NCI-H2227 (cell line): ENCODE results near the gene LST1.

Experiments
- DNase-seq: peaks from one replicate; lab custom pipeline; 2025; ENCODE audit not compliant: unreplicated experiment; lab: John Stamatoyannopoulos, UW

The LST1 gene

DNA sequence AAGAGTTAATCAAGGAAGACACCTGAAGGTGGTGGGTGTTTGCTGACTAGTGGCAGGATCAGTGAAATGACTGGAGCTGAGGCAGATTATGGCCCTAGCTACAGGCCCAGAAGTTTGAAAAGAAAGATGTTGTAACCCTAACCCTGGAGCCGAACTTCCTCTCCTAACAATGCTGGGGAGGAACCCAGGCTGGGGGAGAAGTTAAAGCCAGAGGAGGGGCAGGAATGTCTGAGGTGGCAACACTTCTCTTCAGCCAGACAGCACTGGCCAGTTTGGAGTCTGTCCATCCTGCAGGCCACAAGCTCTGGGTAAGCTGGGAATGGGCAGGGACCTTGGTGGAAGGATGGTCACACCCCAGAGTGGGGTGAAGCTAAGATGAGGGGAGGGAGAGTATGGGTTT is at the start of gene LST1:
TSS of gene LST1 (plus strand) at position 270 of the 400 bp plus-strand sequence. CDS start 1,023 bp downstream, outside the sequence.
- no peak for DNase-seq

DNA sequence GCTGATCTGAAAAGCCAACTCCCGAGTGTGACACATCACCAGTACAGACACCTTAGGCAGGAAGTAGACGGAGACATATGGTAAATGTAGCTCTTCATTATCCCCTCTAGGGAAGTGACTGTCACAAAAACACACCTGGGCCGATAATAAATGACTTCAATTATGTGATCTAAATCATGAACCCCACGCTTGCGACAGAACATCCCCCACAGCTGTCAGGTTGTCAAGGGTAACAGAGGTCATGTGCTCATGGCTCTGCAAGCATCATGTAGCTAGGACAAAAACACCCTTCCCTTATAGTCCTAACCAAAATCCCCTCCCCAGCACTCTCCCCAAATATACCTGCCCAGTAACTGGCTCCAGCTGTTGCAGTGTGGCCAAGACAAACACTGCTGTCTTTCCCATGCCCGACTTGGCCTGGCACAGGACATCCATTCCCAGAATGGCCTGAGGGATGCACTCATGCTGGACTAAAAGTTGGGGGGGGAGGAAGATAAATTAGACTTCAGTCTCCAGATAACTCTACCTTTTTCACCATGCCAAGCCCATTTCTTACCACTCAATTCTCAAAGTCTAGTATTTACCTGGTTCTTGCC is 47.2 kb upstream of the LST1 start:
- DNase-seq = no peak

DNA sequence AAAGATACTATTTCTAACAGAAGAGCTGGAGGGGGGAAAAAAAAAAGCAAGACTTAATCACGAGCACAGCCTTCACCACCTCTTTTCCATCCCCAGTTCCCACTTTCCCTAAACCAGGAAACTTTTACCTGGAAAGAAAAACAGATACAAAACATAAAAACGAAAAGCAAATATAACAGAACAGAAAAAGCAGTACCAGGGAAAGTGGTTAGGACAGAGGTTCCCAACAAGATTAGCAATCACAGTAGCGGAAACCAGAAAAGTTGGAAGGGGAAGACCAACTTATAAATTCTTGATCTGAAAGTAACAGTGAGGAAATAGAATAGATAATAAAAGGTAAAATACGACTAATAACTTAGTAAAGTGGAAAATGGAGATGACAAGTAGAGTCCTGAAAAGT is 45.4 kb upstream of the LST1 start:
- no peak for DNase-seq

DNA sequence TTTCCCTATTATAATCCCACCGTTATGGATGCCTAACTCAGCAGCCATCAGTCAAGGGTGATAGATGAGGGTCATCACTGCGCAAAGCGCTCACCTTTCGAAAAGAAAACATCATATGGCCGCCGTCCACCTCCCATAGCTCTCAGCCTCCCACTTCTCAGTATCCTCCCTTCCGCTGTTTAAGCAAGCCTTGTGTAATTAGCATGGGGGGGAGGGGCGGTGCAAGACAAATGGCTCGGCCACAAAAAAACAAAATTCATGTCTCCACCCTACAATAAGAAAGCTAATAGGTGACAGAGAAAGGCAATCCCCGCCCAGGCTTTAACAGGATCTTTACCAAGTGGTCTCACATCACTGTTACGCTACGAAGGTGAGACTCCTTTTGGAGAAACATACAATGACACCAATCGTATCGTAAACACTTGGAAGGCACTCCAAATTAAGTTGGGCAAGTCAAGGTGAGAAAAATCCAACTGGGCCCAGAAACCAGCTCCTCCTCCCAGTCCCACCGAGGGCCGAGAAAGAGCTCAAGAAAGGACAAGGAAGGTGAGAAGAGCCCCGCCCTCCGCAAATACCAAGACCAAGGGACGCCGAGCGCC is 44.9 kb upstream of the LST1 start:
- peak; percentile 76 for DNase-seq

DNA sequence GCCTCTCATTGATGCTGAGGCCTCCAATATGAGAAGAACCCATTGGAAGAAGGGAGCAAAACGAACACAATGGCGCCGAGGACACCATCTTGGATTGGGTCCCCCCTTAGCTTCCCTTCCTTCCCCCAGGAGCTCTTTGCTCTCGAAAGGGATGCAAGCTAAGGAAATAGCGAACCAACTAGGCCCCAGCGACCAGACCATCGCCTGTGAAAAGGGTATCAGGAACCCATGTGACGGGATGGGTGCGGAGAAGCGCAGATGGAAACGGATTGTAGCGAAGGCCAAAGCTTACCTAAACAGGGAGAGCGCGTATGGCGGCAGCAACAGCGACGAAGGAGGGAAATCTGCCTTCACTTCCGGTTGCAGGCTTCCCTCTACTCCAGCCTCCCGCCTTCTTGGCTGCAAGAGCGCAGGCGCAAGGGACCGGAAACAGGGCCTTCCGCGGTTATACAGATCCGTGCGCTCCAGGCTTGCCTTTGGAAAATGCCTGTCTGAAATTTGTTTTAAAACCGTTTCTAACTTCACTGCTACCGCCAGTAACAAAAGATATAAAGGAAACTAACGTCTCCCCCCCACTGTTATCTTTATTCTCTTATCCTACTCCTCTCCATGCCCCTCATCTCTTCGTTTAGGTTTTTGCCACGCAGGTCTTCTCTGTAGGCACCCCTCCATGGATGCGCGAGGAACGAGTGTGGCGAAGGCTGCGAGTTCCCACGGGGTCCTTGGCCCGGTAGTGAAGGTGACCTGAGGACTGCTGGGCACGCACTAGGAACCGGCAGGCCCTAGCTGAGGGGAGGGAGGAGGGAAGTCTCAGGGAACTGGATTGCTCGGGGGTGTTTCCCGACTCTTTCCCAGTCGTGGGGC is 44.2 kb upstream of the LST1 start, which contains the start of gene DDX39B:
TSS of gene DDX39B (minus strand) at position 346 of the 864 bp plus-strand sequence. CDS start 1,471 bp downstream, outside the sequence.
- peak; percentile 97 for DNase-seq

- DNase-seq = no peak
These were observed 42.4 kb upstream of the LST1 start for GRCh38 chr6:31543639-31544038.

DNA sequence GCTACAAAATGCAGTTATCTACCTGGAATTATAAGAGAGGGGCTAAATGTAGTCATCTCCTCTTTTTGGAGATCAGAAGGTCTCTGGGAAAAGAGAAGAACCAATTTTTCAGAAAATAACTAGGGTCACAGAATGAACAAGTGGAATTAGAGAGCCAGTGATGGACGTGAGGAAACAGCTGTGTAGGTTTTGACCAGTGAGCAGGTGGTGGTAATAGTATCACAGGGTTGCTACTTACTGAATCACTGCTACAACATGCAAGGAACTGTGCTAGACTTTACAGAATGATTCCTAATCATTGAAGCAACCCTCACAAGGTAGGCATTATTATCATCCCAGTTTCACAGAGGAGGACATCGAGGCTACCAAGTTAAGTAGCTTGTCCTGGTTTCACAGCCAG is 41.4 kb upstream of the LST1 start:
- DNase-seq = no peak

GRCh38 chr6:31545291-31545690 is 40.8 kb upstream of the LST1 start:
- DNase-seq = peak; percentile 41

- DNase-seq = peak; percentile 97
These were observed 39.6 kb upstream of the LST1 start, which contains the start of gene ATP6V1G2 for GRCh38 chr6:31546339-31546957. ATP6V1G2 (minus strand) TSS chr6:31546608; CDS start chr6:31546559, 49 bp downstream.

- DNase-seq = peak; percentile 98
These were observed 38.9 kb upstream of the LST1 start, which contains the start of gene NFKBIL1 for GRCh38 chr6:31546958-31547726. NFKBIL1 (plus strand) TSS chr6:31547608; CDS start chr6:31547695, 87 bp downstream.

DNA sequence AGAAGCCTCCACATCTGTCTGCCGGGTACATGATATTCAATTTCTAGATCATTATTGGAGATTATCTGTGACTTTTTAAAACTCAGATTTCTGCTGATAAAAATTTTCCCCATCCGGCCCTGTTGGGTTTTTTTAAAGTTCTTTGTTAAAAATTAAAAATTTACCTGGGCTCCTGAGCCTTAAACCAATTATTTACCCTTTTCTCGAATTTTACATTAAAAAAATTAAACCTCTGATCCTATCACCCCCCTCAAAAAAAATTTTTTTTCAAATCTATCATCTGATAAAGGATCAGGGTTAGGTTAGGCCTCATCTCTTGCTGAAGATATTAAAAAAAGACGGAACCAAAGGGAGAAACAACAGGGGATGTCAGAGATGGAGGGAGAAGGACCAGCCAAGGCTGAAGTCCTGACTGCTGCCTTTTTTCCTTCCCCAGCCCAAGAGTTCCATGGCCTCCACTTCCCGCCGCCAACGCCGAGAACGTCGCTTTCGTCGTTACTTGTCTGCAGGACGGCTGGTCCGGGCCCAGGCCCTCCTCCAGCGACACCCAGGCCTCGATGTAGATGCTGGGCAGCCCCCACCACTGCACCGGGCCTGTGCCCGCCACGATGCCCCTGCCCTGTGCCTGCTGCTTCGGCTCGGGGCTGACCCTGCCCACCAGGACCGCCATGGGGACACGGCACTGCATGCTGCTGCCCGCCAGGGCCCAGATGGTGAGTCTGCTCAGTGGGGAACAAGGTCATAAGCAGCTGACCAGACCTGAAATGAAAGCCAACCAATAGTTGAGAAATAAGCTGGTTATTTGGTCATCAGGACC is 38.1 kb upstream of the LST1 start:
- DNase-seq = peak; percentile 66

- no peak for DNase-seq
These were observed 37.6 kb upstream of the LST1 start for GRCh38 chr6:31548544-31548873.

- peak; percentile 30 for DNase-seq
These were observed 34.7 kb upstream of the LST1 start for GRCh38 chr6:31551371-31551770.

- no peak for DNase-seq
These were observed 29.8 kb upstream of the LST1 start for GRCh38 chr6:31556307-31556706.

- no peak for DNase-seq
These were observed 28.4 kb upstream of the LST1 start for GRCh38 chr6:31557443-31558317.

DNA sequence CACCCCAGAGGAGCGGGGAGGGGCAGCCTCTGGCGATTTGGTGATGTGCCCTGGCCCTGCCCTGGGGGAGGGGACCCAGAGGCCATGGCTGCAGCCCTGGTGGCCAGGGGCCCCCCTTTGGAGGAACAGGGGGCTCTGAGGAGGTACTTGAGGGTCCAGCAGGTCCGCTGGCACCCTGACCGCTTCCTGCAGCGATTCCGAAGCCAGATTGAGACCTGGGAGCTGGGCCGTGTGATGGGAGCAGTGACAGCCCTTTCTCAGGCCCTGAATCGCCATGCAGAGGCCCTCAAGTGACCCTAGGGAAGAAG is 27.8 kb upstream of the LST1 start:
- DNase-seq = no peak

DNA sequence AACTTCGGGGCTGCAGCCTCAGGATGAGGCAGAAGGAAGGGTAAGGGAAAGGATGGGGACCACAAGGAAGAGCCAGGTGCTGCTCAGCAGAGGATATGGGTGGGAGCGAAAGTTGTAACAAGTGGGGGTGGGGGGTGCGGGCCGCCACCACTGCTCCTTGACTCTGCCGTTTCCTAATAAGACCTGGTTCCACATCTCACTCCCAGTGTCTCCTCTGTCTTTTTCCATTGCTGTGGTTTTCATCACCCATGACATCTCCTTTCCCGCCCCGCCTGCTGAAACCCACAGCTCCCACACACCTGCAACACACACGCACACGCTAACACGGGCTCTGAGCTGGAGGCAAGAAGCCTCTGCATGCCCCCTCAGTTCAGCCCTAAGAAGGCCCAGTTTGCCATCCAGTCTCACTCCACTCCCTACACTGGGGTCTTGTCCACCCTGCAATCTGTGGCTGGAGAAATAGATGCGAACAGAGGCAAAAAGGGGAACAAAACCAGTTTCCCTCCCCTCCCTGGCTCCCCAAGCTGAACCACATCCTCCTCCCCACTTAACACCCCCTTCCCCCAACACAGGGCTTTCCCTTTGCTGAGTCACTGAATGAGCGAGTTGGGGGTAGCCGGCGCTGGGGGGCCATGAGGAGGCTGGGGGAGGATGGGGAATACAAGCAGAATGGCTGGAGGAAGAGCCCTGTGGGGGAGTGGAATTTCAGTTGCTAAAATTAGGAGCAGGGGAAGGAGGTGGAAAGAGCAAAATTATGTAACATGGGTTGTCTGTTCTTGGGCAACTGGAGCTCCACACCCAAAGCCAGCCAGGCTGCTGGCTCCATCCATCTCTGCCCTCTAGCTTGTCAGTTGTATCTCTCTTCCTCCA is 27.2 kb upstream of the LST1 start:
- no peak for DNase-seq

- no peak for DNase-seq
These were observed 26.5 kb upstream of the LST1 start for GRCh38 chr6:31559606-31559957.
